Measurements from ENCODE around the gene SLC29A2.

The SLC29A2 gene

GRCh38 chr11:66334605-66335442, 36.7 kb downstream of the SLC29A2 start:
- TF ChIP-seq NFRKB (IDR thresholded peaks at IDR 0.05), result no peak
- no peak for TF ChIP-seq FOXM1 (IDR thresholded peaks at IDR 0.05; ENCODE audit: borderline replicate concordance)
- no peak for TF ChIP-seq FOXA1 (IDR thresholded peaks at IDR 0.05)
- no peak for TF ChIP-seq FOXK2 (IDR thresholded peaks at IDR 0.05)
- TF ChIP-seq PKNOX1 (IDR thresholded peaks at IDR 0.05), result no peak
- TF ChIP-seq CTBP1 (IDR thresholded peaks at IDR 0.05; ENCODE audit: borderline replicate concordance), result no peak
- TF ChIP-seq TARDBP (IDR thresholded peaks at IDR 0.05), result no peak
- TF ChIP-seq L3MBTL2 (conservative IDR thresholded peaks at IDR 0.05), result no peak
- no peak for TF ChIP-seq LEF1 (IDR thresholded peaks at IDR 0.05; ENCODE audit: borderline replicate concordance)
- no peak for TF ChIP-seq SUZ12 (IDR thresholded peaks at IDR 0.05)
- ChIA-PET CTCF (interaction anchor here (2.4 kb wide), 1 partner anchor 22 kb away, joined by 21 read pairs; no protein-coding TSS in a partner anchor), POLR2A (interaction anchor here (1.3 to 2.0 kb wide), 4 partner anchors 9 to 46 kb away, joined by 4 to 8 read pairs (median 6); partner anchors contain the start of gene YIF1A)
- DNase-seq (ENCODE audit: extremely low spot score), result no peak

GRCh38 chr11:66333896-66334604, 37.5 kb downstream of the SLC29A2 start:
- ChIA-PET CTCF (interaction anchor here (2.4 kb wide), 1 partner anchor 21 kb away, joined by 21 read pairs; no protein-coding TSS in a partner anchor), POLR2A (interaction anchor here (0.9 to 2.0 kb wide), 3 partner anchors 19 to 45 kb away, joined by 3 to 8 read pairs (median 4); partner anchors contain the start of gene YIF1A)
- no peak for DNase-seq (ENCODE audit: extremely low spot score)
- TF ChIP-seq FOXK2 (IDR thresholded peaks at IDR 0.05) (no peak), BHLHE40 (IDR thresholded peaks at IDR 0.05; ENCODE audit: borderline replicate concordance) (no peak), FOXM1 (IDR thresholded peaks at IDR 0.05; ENCODE audit: borderline replicate concordance) (no peak), L3MBTL2 (conservative IDR thresholded peaks at IDR 0.05) (no peak), NFRKB (IDR thresholded peaks at IDR 0.05) (no peak), PKNOX1 (IDR thresholded peaks at IDR 0.05) (no peak), ZNF384 (IDR thresholded peaks at IDR 0.05) (no peak), CTBP1 (IDR thresholded peaks at IDR 0.05; ENCODE audit: borderline replicate concordance) (no peak), HDGF (IDR thresholded peaks at IDR 0.05; ENCODE audit: borderline replicate concordance) (no peak), SP1 (IDR thresholded peaks at IDR 0.05) (no peak), TARDBP (IDR thresholded peaks at IDR 0.05) (no peak), ARNT (IDR thresholded peaks at IDR 0.05) (no peak), FOXA1 (IDR thresholded peaks at IDR 0.05) (no peak), ELF4 (IDR thresholded peaks at IDR 0.05) (no peak)

DNA sequence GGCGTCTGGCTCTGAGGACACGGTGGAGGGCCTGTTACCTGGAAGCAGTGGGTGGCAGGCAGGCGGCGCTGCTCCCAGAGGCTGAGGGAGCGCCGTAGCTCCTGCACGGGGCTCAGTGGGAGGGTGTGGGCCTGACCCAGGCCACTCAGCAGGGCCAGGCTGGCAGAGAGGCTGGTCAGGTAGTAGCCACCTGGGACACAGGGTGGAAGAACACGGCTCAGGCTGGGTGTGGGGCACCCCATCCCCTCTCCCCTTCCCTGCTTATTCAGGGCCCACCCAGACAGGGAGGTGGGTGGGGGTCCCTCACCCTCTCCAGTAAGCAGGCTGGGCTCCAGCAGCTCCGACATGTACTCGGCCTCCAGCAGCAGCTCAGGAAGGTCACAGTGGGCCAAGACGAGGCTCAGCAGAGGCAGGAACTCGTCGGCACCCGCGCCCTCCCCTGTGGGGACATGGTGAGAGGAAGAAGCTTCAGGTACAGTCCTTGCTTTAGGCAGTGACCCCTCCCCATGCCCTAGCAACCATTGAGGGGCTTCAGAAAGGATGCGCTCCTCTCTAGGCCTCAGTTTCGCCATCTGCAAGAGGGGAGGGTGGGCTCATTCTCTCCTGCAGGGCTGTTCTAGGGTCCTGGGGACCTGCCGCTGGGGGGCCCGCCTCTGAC, 38.2 kb downstream of the SLC29A2 start:
- CTCF ChIA-PET, result no interaction called here
- DNase-seq (ENCODE audit: extremely low spot score), result no peak
- TF ChIP-seq FOXK2 (IDR thresholded peaks at IDR 0.05) (no peak), SUZ12 (IDR thresholded peaks at IDR 0.05) (no peak), NFRKB (IDR thresholded peaks at IDR 0.05) (no peak), PKNOX1 (IDR thresholded peaks at IDR 0.05) (no peak), ELF4 (IDR thresholded peaks at IDR 0.05) (no peak), HDGF (IDR thresholded peaks at IDR 0.05; ENCODE audit: borderline replicate concordance) (no peak), BHLHE40 (IDR thresholded peaks at IDR 0.05; ENCODE audit: borderline replicate concordance) (no peak), ZNF384 (IDR thresholded peaks at IDR 0.05) (no peak), SP1 (IDR thresholded peaks at IDR 0.05) (no peak), ARNT (IDR thresholded peaks at IDR 0.05) (no peak), FOXA1 (IDR thresholded peaks at IDR 0.05) (no peak), L3MBTL2 (conservative IDR thresholded peaks at IDR 0.05) (no peak), TARDBP (IDR thresholded peaks at IDR 0.05) (no peak), LEF1 (IDR thresholded peaks at IDR 0.05; ENCODE audit: borderline replicate concordance) (no peak), CTBP1 (IDR thresholded peaks at IDR 0.05; ENCODE audit: borderline replicate concordance) (no peak), FOXM1 (IDR thresholded peaks at IDR 0.05; ENCODE audit: borderline replicate concordance) (no peak)
- POLR2A ChIA-PET, result interaction anchor here (0.9 kb wide), 1 partner anchor 18 kb away, joined by 3 read pairs; no protein-coding TSS in a partner anchor

DNA sequence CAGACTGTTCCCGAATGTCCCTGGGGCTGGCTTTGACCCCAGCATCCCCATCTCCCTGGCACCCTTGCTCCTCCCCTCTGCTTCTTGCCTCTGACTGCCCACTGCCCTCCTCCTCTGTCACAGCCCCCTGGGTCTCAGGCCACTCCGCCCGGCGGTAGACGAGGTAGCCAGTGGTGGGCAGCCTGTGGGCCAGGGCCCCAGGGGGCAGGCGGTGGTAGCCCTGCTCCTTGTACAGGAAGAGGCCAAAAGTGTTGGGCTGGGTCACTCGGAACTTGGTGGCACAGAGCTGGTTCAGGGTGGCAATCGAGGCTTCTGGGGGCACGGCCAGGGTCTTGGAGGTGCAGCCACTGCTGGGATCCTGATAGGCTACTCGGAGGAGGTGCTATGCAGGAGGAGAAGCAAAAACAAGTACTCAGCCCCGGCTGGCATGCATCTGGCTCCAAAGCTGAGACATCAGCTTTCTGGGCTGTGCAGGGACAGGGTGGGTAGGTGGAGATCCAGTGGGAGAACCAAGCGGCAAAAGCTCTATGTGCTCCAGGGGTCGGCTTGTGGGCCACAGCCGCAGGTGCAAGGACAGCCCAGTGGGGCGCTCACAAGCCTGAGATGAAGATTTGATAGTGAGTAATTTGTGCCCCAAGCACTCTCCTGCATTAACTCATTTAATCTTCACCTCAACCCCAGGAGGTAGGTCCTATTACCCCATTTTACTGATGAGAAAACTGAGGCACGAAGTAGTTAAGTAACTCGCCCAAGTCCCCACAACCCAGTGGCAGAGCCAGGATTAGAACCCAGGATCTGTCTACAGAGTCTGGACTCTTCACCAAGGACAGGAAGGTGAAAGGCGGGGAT, 39.0 kb downstream of the SLC29A2 start:
- ChIA-PET POLR2A (no interaction called here), CTCF (no interaction called here)
- TF ChIP-seq PKNOX1 (IDR thresholded peaks at IDR 0.05) (no peak), FOXA1 (IDR thresholded peaks at IDR 0.05) (no peak), L3MBTL2 (conservative IDR thresholded peaks at IDR 0.05) (no peak), ZNF384 (IDR thresholded peaks at IDR 0.05) (no peak), ARNT (IDR thresholded peaks at IDR 0.05) (no peak), CTBP1 (IDR thresholded peaks at IDR 0.05; ENCODE audit: borderline replicate concordance) (no peak), HDGF (IDR thresholded peaks at IDR 0.05; ENCODE audit: borderline replicate concordance) (no peak), SUZ12 (IDR thresholded peaks at IDR 0.05) (no peak), FOXM1 (IDR thresholded peaks at IDR 0.05; ENCODE audit: borderline replicate concordance) (no peak), FOXK2 (IDR thresholded peaks at IDR 0.05) (no peak), LEF1 (IDR thresholded peaks at IDR 0.05; ENCODE audit: borderline replicate concordance) (no peak), ELF4 (IDR thresholded peaks at IDR 0.05) (no peak), TARDBP (IDR thresholded peaks at IDR 0.05) (no peak), BHLHE40 (IDR thresholded peaks at IDR 0.05; ENCODE audit: borderline replicate concordance) (no peak), SP1 (IDR thresholded peaks at IDR 0.05) (no peak), NFRKB (IDR thresholded peaks at IDR 0.05) (no peak)
- no peak for DNase-seq (ENCODE audit: extremely low spot score)

All from HEK293T (cell line).